Measurements from ENCODE around the gene ULK3.
"Not testable (repeated sequence)": the region's sequence is repeated elsewhere in the genome, so short reads cannot be mapped to it uniquely, and the experiment has no call there.

The ULK3 gene

DNA sequence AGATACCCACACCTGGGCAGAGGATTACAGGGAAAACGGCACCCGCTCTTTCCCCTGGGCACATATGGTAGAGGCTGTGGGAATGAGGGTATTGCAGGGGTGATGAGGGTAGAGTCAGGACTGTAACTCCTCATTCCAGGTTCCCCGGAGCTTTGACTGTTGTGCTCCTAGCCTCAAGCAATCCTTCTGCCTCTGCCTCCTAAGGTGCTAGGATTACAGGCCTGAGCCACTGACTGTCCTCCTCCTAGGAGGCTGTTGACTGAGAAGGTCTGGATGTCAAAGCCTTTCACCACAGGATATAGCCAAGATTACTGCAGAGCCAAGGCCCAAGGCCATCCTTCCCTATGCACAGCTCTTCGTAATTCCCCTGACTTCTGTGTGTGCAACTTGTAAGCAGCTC, 45.8 kb upstream of the ULK3 start:
- no peak overlapping the region for H3K4me3 ChIP-seq (ENCODE audit: low read depth, low read length)
- in situ Hi-C loops (cut with HindIII; ENCODE audit: low sequenced_read_pairs), result no loop called here
- TF ChIP-seq, protein P1, sequence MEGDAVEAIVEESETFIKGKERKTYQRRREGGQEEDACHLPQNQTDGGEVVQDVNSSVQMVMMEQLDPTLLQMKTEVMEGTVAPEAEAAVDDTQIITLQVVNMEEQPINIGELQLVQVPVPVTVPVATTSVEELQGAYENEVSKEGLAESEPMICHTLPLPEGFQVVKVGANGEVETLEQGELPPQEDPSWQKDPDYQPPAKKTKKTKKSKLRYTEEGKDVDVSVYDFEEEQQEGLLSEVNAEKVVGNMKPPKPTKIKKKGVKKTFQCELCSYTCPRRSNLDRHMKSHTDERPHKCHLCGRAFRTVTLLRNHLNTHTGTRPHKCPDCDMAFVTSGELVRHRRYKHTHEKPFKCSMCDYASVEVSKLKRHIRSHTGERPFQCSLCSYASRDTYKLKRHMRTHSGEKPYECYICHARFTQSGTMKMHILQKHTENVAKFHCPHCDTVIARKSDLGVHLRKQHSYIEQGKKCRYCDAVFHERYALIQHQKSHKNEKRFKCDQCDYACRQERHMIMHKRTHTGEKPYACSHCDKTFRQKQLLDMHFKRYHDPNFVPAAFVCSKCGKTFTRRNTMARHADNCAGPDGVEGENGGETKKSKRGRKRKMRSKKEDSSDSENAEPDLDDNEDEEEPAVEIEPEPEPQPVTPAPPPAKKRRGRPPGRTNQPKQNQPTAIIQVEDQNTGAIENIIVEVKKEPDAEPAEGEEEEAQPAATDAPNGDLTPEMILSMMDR (IDR thresholded peaks at IDR 0.05; ENCODE audit: low read depth, low read length, missing control alignments), result no peak
- no peak for DNase-seq (ENCODE audit: low read depth)

DNA sequence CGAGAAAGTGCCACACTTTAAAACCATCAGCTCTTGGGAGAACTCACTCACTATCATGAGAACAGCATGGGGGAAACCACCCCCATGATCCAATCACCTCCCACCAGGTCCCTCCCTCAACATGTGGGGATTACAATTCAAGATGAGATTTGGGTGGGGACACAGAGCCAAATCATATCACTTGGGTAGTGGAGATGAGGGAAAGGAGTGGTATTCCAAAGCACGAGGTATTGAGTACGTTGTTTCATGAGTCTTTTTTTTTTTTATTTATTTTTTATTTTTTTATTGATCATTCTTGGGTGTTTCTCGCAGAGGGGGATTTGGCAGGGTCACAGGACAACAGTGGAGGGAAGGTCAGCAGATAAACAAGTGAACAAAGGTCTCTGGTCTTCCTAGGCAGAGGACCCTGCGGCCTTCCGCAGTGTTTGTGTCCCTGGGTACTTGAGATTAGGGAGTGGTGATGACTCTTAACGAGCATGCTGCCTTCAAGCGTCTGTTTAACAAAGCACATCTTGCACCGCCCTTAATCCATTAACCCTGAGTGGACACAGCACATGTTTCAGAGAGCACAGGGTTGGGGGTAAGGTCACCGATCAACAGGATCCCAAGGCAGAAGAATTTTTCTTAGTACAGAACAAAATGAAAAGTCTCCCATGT, 44.7 kb upstream of the ULK3 start:
- DNase-seq (ENCODE audit: low read depth); in situ Hi-C loops (cut with HindIII; ENCODE audit: low sequenced_read_pairs); H3K4me3 ChIP-seq (ENCODE audit: low read depth, low read length): not testable (repeated sequence)

DNA sequence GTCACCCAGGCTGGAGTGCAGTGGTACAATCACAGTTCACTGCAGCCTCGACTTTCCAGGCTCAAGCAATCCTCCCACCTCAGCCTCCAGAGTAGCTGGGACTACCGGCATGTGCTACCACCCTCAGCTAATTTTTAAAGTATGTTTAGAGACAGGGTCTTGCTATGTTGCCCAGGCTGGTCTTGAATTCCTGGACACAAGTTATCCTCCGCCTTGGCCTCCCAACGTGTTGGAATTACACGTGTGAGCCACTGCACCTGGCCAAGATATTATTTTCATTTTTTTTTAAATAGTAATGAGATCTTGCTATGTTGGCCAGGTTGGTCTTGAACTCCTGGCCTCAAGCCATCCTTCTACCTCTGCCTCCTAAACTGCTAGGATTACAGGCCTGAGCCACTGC, 42.5 kb upstream of the ULK3 start:
- DNase-seq (ENCODE audit: low read depth), result no peak
- H3K4me3 ChIP-seq (ENCODE audit: low read depth, low read length), result no peak overlapping the region
- TF ChIP-seq, protein P1 (IDR thresholded peaks at IDR 0.05; ENCODE audit: low read depth, low read length, missing control alignments), result no peak
- in situ Hi-C loops (cut with HindIII; ENCODE audit: low sequenced_read_pairs), result no loop called here

DNA sequence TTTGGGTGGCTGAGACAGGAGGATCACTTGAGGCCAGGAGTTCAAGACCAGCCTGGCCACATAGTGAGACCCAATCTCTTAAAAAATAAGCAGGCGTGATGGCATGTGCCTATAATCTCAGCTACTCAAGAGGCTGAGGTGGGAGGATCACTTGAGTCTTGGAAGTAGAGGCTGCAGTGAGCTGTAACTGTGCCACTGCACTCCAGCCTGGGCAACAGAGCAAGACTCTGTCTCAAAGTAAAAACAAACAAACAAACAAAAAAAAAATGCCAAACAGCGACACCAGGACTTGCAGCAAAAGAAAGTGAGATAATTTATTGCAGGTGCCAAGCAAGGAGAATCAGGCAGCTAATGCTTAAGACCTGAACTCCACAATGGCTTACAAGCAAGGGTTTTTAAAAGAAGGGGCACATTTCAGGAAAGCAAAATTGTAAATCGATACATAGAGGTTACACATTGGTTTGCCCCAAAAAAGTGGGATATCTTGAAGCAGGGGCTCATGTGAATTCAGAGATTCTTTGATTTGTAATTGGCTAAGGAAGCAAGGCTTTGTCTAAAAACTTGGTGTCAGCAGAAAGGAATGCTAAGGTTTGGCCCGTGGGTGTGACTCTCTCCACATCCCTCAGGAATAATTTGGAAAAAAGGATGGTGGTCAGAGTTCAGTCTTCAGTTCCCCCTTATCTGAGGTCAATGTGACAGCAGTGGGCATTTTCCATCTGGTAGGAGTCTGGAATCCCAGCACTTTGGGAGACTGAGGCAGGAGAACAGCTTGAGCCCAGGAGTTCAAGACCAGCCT, 41.7 kb upstream of the ULK3 start:
- in situ Hi-C loops (cut with HindIII; ENCODE audit: low sequenced_read_pairs), result no loop called here
- DNase-seq (ENCODE audit: low read depth), result no peak
- TF ChIP-seq, protein P1 (IDR thresholded peaks at IDR 0.05; ENCODE audit: low read depth, low read length, missing control alignments), result no peak
- H3K4me3 ChIP-seq (ENCODE audit: low read depth, low read length), result no peak overlapping the region

DNA sequence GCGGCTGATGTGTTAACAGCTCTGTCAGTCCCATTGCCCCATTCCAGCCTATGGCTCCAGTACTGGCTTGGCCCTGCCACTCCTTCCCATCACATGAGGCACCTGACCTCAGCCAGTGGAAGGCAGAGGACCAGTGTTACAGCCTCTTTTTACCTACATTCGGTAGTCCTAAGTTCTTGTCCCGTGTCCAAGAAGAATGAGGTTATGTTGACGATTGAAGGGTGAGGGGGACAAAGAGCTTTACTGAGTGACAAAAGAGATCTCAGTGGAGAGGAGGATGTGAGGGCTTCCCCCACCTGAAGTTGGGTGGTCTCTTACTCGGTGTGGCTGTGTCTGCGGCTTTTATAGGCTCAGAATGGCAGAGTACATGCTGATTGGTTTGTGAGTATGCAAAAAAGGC, 39.6 kb upstream of the ULK3 start:
- TF ChIP-seq, protein P1 (IDR thresholded peaks at IDR 0.05; ENCODE audit: low read depth, low read length, missing control alignments), result no peak
- DNase-seq (ENCODE audit: low read depth), result no peak
- in situ Hi-C loops (cut with HindIII; ENCODE audit: low sequenced_read_pairs), result no loop called here
- H3K4me3 ChIP-seq (ENCODE audit: low read depth, low read length), result no peak overlapping the region

DNA sequence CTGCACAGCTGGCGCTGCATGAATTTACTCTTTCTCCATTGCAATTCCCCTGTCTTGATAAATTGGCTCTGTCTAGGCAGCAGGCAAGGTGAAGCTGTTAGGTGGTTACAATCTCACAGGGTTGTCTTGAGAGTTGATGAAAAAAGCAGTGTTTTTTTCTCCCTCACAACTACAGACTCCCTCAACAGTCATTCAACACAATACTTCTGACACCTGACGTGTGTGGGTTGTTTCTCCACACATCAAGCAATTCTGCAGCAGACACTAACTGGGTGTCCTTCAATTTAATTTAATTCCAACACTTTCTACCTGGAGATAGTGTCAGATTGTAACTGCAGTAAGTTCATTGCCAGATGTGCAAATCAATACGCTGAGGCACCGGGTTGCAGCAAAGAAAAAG, 35.3 kb upstream of the ULK3 start:
- no peak for DNase-seq (ENCODE audit: low read depth)
- TF ChIP-seq, protein P1 (IDR thresholded peaks at IDR 0.05; ENCODE audit: low read depth, low read length, missing control alignments), result no peak
- H3K4me3 ChIP-seq (ENCODE audit: low read depth, low read length), result no peak overlapping the region
- in situ Hi-C loops (cut with HindIII; ENCODE audit: low sequenced_read_pairs), result no loop called here

DNA sequence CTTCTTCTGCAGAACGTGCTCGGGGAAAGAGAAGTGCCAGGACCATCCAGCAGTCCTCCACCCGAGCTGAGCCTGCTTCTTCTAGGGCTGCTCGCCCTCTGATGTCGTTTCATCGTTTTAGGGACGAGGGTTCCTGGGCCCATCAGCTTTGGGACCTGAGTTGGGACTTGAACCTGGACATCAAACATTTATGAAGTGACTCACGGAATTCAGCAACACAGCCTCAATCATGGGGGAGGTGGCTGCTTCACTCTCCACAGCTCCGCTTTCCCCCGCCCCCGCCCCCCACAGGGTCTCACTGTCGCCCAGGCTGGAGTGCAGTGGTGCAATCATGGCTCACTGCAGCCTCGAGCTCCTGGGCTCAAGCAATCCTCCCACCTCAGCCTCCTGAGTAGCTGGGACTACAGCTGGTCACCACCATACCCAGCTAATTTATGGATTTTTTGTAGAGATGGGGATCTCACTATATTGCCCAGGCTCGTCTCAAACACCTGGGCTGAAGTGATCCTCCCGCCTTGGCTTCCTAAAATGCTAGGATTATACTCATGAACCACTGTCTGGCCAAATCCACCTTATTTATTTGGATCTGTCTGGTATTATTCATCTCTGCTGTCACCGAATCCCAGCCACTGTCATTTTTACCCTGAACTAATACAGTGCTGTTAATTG, 30.9 kb upstream of the ULK3 start:
- in situ Hi-C loops (cut with HindIII; ENCODE audit: low sequenced_read_pairs), result no loop called here
- TF ChIP-seq, protein P1 (IDR thresholded peaks at IDR 0.05; ENCODE audit: low read depth, low read length, missing control alignments), result no peak
- no peak for DNase-seq (ENCODE audit: low read depth)

More for the DNA sequence above, 30.9 kb upstream of the ULK3 start:
- H3K4me3 ChIP-seq (ENCODE audit: low read depth, low read length), result peak overlapping the region; percentile 56
